Upper lobe of left lung (tissue), 6 donors: Measurements from ENCODE around the gene EDNRB. TPM values are rescaled to one million over a fixed set of nuclear protein-coding genes. Genes with fewer than 3 reads are reported as not detected.

ENCODE experiments used
- ATAC-seq, 2 donors: fragments of 200-7000 bp; cut with Tn5 transposase; one replicate each; pipeline ENCODE4 v1.9.1; 2022; ENCODE audit warnings: mild to moderate bottlenecking in 2 of 2, moderate library complexity in 2 of 2; ENCODE audit not compliant: low FRiP score in 2 of 2
- DNase-seq, 2 donors: peaks; one replicate each; pipeline ENCODE4 v3.0.0-alpha.2; 2019 to 2020
- H3K27ac ChIP-seq, 4 donors: fragments of 200-600 bp; sonication (generic); one replicate each; pipeline ENCODE4 v1.5.1; 2016 to 2019
- H3K27me3 ChIP-seq, 4 donors: fragments of 200-600 bp; sonication (generic); one replicate each; pipeline ENCODE4 v1.5.1; 2017 to 2019
- H3K36me3 ChIP-seq, 4 donors: fragments of 200-600 bp; sonication (generic); one replicate each; pipeline ENCODE4 v1.5.1; 2016 to 2019
- H3K4me1 ChIP-seq, 4 donors: fragments of 200-600 bp; sonication (generic); one replicate each; pipeline ENCODE4 v1.5.1; 2018 to 2019
- H3K4me3 ChIP-seq, 4 donors: fragments of 200-600 bp; sonication (generic); one replicate each; pipeline ENCODE4 v1.5.1; 2017 to 2019; ENCODE audit warnings: mild to moderate bottlenecking in 2 of 4, moderate library complexity in 1 of 4
- H3K9me3 ChIP-seq, 4 donors: fragments of 200-600 bp; sonication (generic); one replicate each; pipeline ENCODE4 v1.5.1; 2018 to 2019
- CTCF ChIP-seq, 6 experiments: fragments of 450-650 bp in 4 of 6; fragments of 200-600 bp in 2 of 6; sonication (generic) in 2 of 6; IDR thresholded peaks; one replicate each; pipeline ENCODE4 v1.5.1; 2016 to 2019; ENCODE audit warnings: antibody characterized with exemption in 6 of 6
- EP300 ChIP-seq, 4 donors: sonication (generic); formaldehyde crosslinking; IDR thresholded peaks; one replicate each; pipeline ENCODE4 v1.5.1; 2017; ENCODE audit warnings: antibody characterized with exemption in 4 of 4, control low read depth in 2 of 4
- POLR2A ChIP-seq, 4 donors: fragments of 450-650 bp; IDR thresholded peaks; one replicate each; pipeline ENCODE4 v1.5.1; 2016 to 2017; ENCODE audit warnings: antibody characterized with exemption in 4 of 4, mild to moderate bottlenecking in 2 of 4
- POLR2AphosphoS5 ChIP-seq, 2 donors: sonication (generic); formaldehyde crosslinking; IDR thresholded peaks; one replicate each; pipeline ENCODE4 v1.5.1; 2017; ENCODE audit warnings: antibody characterized with exemption in 2 of 2
- WGBS, 2 donors: methylation state at CpG; one replicate each; pipeline ENCODE4 v1.1.5; 2017 to 2018; 5-methylcytosine and 5-hydroxymethylcytosine counted together
- total RNA-seq, 6 donors: library from RNA; depleted of rRNA in 4 of 6; stranded (reverse); fragments of >200 nt in 4 of 6; gene quantifications; one replicate each; pipeline versions ENCODE4 v1.1.0 to v1.2.1, GENCODE V29; 2016 to 2021
- donor health status: DM: no; HTN: no; CAD: no; lungs with moderate emphysema.
- donor health status: DM: no; HTN: yes; CAD: no; lungs with severe emphysema.

The EDNRB gene
- total RNA-seq, 6 donors from 2014 or later = 28.5 to 146 (median 52.4) TPM

- H3K4me1 ChIP-seq = peaks cover 7 to 17% (median 10%) of the 10 kb centered on the region in 4 donors
- WGBS, 2 donors = 46 to 62% methylated on average over 8 of the region's 8 CpGs
- no peaks in the 10 kb centered on the region for H3K9me3 ChIP-seq
- H3K27me3 ChIP-seq = no peaks in the 10 kb centered on the region
- ATAC-seq = peak in 1 of 2 donors; percentile 82
- no peak for DNase-seq
- H3K36me3 ChIP-seq = no peaks in the 10 kb centered on the region
- H3K27ac ChIP-seq = peak overlapping the region; percentile 51 to 78 (median 62)
- TF ChIP-seq EP300 (IDR thresholded peaks at IDR 0.05) (peak in 2 of 4 donors; percentile 48 to 78), CTCF (IDR thresholded peaks at IDR 0.05) (no peak), POLR2A (IDR thresholded peaks at IDR 0.05) (no peak), POLR2AphosphoS5 (IDR thresholded peaks at IDR 0.05) (peak; percentile 45 to 56)
- H3K4me3 ChIP-seq = no peak overlapping the region
Observed at GRCh38 chr13:77896536-77896935, 22.1 kb downstream of the EDNRB start.

- peak overlapping the region in 1 of 4 donors; percentile 10 for H3K27ac ChIP-seq
- TF ChIP-seq POLR2A (IDR thresholded peaks at IDR 0.05) = no peak
- TF ChIP-seq POLR2AphosphoS5 (IDR thresholded peaks at IDR 0.05) = no peak
- TF ChIP-seq CTCF (IDR thresholded peaks at IDR 0.05) = no peak
- TF ChIP-seq EP300 (IDR thresholded peaks at IDR 0.05) = no peak
- no peak overlapping the region for H3K4me3 ChIP-seq
- H3K36me3 ChIP-seq = no peaks in the 10 kb centered on the region
- H3K9me3 ChIP-seq = no peaks in the 10 kb centered on the region
- DNase-seq = no peak
- H3K27me3 ChIP-seq = no peaks in the 10 kb centered on the region
- peaks cover 7 to 17% (median 10%) of the 10 kb centered on the region in 4 donors for H3K4me1 ChIP-seq
- 48 to 52% methylated on average over 3 of the region's 3 CpGs for WGBS, 2 donors
- ATAC-seq = no peak
Observed at GRCh38 chr13:77894743-77895142, 23.9 kb downstream of the EDNRB start.

GRCh38 chr13:77893066-77893465, 25.6 kb downstream of the EDNRB start:
- Histone ChIP-seq H3K4me1 (peaks cover 4 to 17% (median 8%) of the 10 kb centered on the region in 4 donors), H3K36me3 (no peaks in the 10 kb centered on the region), H3K27me3 (no peaks in the 10 kb centered on the region), H3K9me3 (no peaks in the 10 kb centered on the region), H3K4me3 (no peak overlapping the region), H3K27ac (no peak overlapping the region)
- DNase-seq (no peak), ATAC-seq (no peak)
- TF ChIP-seq CTCF (IDR thresholded peaks at IDR 0.05) (no peak), POLR2AphosphoS5 (IDR thresholded peaks at IDR 0.05) (no peak), EP300 (IDR thresholded peaks at IDR 0.05) (no peak), POLR2A (IDR thresholded peaks at IDR 0.05) (no peak)
- 95 to 97% methylated on average over 6 of the region's 6 CpGs for WGBS, 2 donors

GRCh38 chr13:77892491-77892890, 26.1 kb downstream of the EDNRB start:
- TF ChIP-seq POLR2AphosphoS5 (IDR thresholded peaks at IDR 0.05) (no peak), EP300 (IDR thresholded peaks at IDR 0.05) (no peak), CTCF (IDR thresholded peaks at IDR 0.05) (no peak), POLR2A (IDR thresholded peaks at IDR 0.05) (no peak)
- no peaks in the 10 kb centered on the region for H3K36me3 ChIP-seq
- H3K27me3 ChIP-seq = no peaks in the 10 kb centered on the region
- no peak overlapping the region for H3K27ac ChIP-seq
- ATAC-seq (no peak), DNase-seq (no peak)
- H3K9me3 ChIP-seq = no peaks in the 10 kb centered on the region
- no peak overlapping the region for H3K4me3 ChIP-seq
- peaks cover 0 to 17% (median 5%) of the 10 kb centered on the region in 4 donors for H3K4me1 ChIP-seq

- 75 to 77% methylated on average over 2 of the region's 2 CpGs for WGBS, 2 donors
- ATAC-seq = no peak
- Histone ChIP-seq H3K27ac (no peak overlapping the region), H3K9me3 (no peaks in the 10 kb centered on the region), H3K4me1 (peaks cover 0 to 9% (median 0%) of the 10 kb centered on the region in 4 donors), H3K36me3 (no peaks in the 10 kb centered on the region), H3K4me3 (no peak overlapping the region), H3K27me3 (no peaks in the 10 kb centered on the region)
- no peak for DNase-seq
- no peak for TF ChIP-seq POLR2AphosphoS5 (IDR thresholded peaks at IDR 0.05)
- TF ChIP-seq POLR2A (IDR thresholded peaks at IDR 0.05) = no peak
- no peak for TF ChIP-seq CTCF (IDR thresholded peaks at IDR 0.05)
- TF ChIP-seq EP300 (IDR thresholded peaks at IDR 0.05) = no peak
Observed at GRCh38 chr13:77891486-77891885, 27.1 kb downstream of the EDNRB start.
